HEK293 (cell line): ENCODE results near the gene VRK3.

Experiments used
- TF ChIP-seq, protein P1 (sequence below): fragments of 450-650 bp; formaldehyde crosslinking; IDR thresholded peaks from 2 replicates; pipeline ENCODE4 v1.5.1; 2016; ENCODE audit warnings: missing biosample characterization, missing genetic modification characterization
- TF ChIP-seq, protein P2 (sequence below): sonication (generic); formaldehyde crosslinking; IDR thresholded peaks from 2 replicates; pipeline ENCODE4 v1.8.1; 2022; ENCODE audit warnings: mild to moderate bottlenecking, moderate library complexity, missing genetic modification reagents
- TF ChIP-seq, protein P3 (sequence below): fragments of 450-650 bp; formaldehyde crosslinking; IDR thresholded peaks from 2 replicates; pipeline ENCODE4 v1.5.1; 2016; ENCODE audit warnings: missing biosample characterization, missing genetic modification characterization

DNA sequence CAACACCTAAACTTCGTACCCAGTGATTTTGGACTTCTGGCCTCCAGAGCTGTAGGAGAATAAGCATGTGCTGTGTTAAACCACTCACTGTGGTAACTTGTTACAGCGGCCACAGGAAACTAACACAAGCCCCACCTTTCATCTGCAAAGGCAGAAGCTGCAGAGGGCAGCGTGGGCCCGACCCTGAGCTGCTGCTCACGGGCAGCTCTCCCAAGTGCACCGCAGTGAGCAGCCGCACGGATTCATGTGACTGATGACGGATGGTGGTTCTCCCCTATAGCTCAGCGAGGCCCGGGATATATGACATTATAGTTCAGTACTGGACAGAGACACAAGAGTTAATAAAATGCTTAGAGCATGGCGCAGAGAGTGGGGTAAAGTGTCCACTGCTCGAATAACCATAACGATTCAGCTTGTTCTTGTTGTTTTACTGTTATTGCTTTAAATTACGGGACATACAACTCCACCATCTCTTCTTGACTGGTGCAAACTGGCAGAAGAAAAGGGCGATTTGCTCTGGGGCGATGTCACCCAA, 21.9 kb downstream of the VRK3 start:
- TF ChIP-seq, protein P1, sequence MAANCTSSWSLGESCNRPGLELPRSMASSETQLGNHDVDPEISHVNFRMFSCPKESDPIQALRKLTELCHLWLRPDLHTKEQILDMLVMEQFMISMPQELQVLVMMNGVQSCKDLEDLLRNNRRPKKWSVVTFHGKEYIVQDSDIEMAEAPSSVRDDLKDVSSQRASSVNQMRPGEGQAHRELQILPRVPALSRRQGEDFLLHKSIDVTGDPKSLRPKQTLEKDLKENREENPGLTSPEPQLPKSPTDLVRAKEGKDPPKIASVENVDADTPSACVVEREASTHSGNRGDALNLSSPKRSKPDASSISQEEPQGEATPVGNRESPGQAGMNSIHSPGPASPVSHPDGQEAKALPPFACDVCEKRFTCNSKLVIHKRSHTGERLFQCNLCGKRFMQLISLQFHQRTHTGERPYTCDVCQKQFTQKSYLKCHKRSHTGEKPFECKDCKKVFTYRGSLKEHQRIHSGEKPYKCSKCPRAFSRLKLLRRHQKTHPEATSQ (tag by site-specific recombination), result no peak
- TF ChIP-seq, protein P2, sequence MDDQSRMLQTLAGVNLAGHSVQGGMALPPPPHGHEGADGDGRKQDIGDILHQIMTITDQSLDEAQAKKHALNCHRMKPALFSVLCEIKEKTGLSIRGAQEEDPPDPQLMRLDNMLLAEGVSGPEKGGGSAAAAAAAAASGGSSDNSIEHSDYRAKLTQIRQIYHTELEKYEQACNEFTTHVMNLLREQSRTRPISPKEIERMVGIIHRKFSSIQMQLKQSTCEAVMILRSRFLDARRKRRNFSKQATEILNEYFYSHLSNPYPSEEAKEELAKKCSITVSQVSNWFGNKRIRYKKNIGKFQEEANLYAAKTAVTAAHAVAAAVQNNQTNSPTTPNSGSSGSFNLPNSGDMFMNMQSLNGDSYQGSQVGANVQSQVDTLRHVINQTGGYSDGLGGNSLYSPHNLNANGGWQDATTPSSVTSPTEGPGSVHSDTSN (CRISPR knock-in tag), result no peak
- TF ChIP-seq, protein P3, sequence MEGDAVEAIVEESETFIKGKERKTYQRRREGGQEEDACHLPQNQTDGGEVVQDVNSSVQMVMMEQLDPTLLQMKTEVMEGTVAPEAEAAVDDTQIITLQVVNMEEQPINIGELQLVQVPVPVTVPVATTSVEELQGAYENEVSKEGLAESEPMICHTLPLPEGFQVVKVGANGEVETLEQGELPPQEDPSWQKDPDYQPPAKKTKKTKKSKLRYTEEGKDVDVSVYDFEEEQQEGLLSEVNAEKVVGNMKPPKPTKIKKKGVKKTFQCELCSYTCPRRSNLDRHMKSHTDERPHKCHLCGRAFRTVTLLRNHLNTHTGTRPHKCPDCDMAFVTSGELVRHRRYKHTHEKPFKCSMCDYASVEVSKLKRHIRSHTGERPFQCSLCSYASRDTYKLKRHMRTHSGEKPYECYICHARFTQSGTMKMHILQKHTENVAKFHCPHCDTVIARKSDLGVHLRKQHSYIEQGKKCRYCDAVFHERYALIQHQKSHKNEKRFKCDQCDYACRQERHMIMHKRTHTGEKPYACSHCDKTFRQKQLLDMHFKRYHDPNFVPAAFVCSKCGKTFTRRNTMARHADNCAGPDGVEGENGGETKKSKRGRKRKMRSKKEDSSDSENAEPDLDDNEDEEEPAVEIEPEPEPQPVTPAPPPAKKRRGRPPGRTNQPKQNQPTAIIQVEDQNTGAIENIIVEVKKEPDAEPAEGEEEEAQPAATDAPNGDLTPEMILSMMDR (tag by site-specific recombination), result no peak
